GM06990 (cell line): ENCODE measurements around the gene TENM3.

Source experiments
- DNase-seq: peaks from one replicate; pipeline ENCODE4 v3.0.0-alpha.2; 2011; ENCODE audit not compliant: insufficient read length; ENCODE audit errors: extremely low read depth
- H3K27me3 ChIP-seq: replicated peaks from 2 replicates; pipeline ENCODE4 v1.6.0; 2011; ENCODE audit warnings: low read length; ENCODE audit not compliant: control insufficient read depth, insufficient read depth
- H3K36me3 ChIP-seq: 2 replicates; pipeline ENCODE4 v1.5.1; 2011; ENCODE audit warnings: low read length; ENCODE audit not compliant: control insufficient read depth, insufficient read depth
- H3K4me3 ChIP-seq: replicated peaks from 2 replicates; pipeline ENCODE4 v1.5.1; 2011; ENCODE audit warnings: low read depth, mild to moderate bottlenecking, control low read depth, low read length
- CTCF ChIP-seq: IDR thresholded peaks from 2 replicates; pipeline ENCODE4 v1.5.1; 2011; ENCODE audit warnings: low read length, control low read depth, mild to moderate bottlenecking, inconsistent platforms; ENCODE audit not compliant: insufficient read depth, poor library complexity, severe bottlenecking

The TENM3 gene

GRCh38 chr4:182273191-182273935, 30.2 kb downstream of the TENM3 start:
- H3K4me3 ChIP-seq, result no peak overlapping the region
- H3K27me3 ChIP-seq, result no peaks in the 10 kb centered on the region
- DNase-seq, result no peak
- TF ChIP-seq CTCF, result no peak
- H3K36me3 ChIP-seq, result no peaks in the 10 kb centered on the region

- no peak for DNase-seq
- no peak for TF ChIP-seq CTCF
- Histone ChIP-seq H3K4me3 (no peak overlapping the region), H3K36me3 (no peaks in the 10 kb centered on the region), H3K27me3 (no peaks in the 10 kb centered on the region)
Observed at GRCh38 chr4:182276210-182277109, 33.3 kb downstream of the TENM3 start.

- H3K27me3 ChIP-seq, result no peaks in the 10 kb centered on the region
- DNase-seq, result no peak
- no peaks in the 10 kb centered on the region for H3K36me3 ChIP-seq
- no peak overlapping the region for H3K4me3 ChIP-seq
- no peak for TF ChIP-seq CTCF
Observed at GRCh38 chr4:182277377-182277776, 34.2 kb downstream of the TENM3 start.

- Histone ChIP-seq H3K36me3 (no peaks in the 10 kb centered on the region), H3K27me3 (no peaks in the 10 kb centered on the region), H3K4me3 (no peak overlapping the region)
- no peak for DNase-seq
- no peak for TF ChIP-seq CTCF
Observed at GRCh38 chr4:182278729-182279128, 35.5 kb downstream of the TENM3 start.

GRCh38 chr4:182280436-182281111, 37.4 kb downstream of the TENM3 start:
- no peak for TF ChIP-seq CTCF
- Histone ChIP-seq H3K4me3 (no peak overlapping the region), H3K36me3 (no peaks in the 10 kb centered on the region), H3K27me3 (no peaks in the 10 kb centered on the region)
- no peak for DNase-seq
